Neural cell (in vitro differentiated cells): Measurements from ENCODE around the gene WNT7A. TPM values are rescaled to one million over a fixed set of nuclear protein-coding genes. Genes with fewer than 3 reads are reported as not detected.

Experiments used
- H2AFZ ChIP-seq: fragments of 200-600, 300-800 bp; sonication (generic), shearing (Covaris generic); 2 replicates; pipeline ENCODE4 v1.6.0; 2014; ENCODE audit warnings: low read depth, mild to moderate bottlenecking, antibody characterized with exemption, low read length, moderate library complexity
- H3F3A ChIP-seq: fragments of 200-600 bp; shearing (Covaris generic); 2 replicates; pipeline ENCODE4 v1.6.1; 2016; ENCODE audit warnings: mild to moderate bottlenecking, moderate library complexity, mixed read lengths, antibody characterized with exemption, low read length; ENCODE audit not compliant: insufficient read depth, poor library complexity, severe bottlenecking
- H3K27ac ChIP-seq: fragments of 200-600, 300-800 bp; sonication (generic), shearing (Covaris generic); 2 replicates; pipeline ENCODE4 v1.5.1; 2014; ENCODE audit warnings: mild to moderate bottlenecking, low read length, moderate library complexity
- H3K27me3 ChIP-seq: fragments of 300-800, 200-600 bp; sonication (generic), shearing (Covaris generic); 2 replicates; pipeline ENCODE4 v1.6.0; 2014; ENCODE audit warnings: mild to moderate bottlenecking, low read depth, low read length, moderate library complexity; ENCODE audit not compliant: insufficient read depth
- H3K36me3 ChIP-seq: fragments of 300-800, 200-600 bp; sonication (generic), shearing (Covaris generic); 2 replicates; pipeline ENCODE4 v1.5.1; 2014; ENCODE audit warnings: mild to moderate bottlenecking, antibody characterized with exemption, low read length, moderate library complexity; ENCODE audit not compliant: insufficient read depth
- H3K4me2 ChIP-seq: fragments of 300-800, 200-600 bp; sonication (generic), shearing (Covaris generic); 2 replicates; pipeline ENCODE4 v1.6.0; 2014; ENCODE audit warnings: mild to moderate bottlenecking, low read length
- H3K4me3 ChIP-seq: fragments of 300-800, 200-600 bp; sonication (generic), shearing (Covaris generic); 2 replicates; pipeline ENCODE4 v1.5.1; 2014; ENCODE audit warnings: mild to moderate bottlenecking, low read length, moderate library complexity
- H3K79me2 ChIP-seq: fragments of 200-600 bp; shearing (Covaris generic); replicated peaks from 2 replicates; pipeline ENCODE4 v1.6.0; 2014; ENCODE audit warnings: mild to moderate bottlenecking, low read length, moderate library complexity; ENCODE audit not compliant: insufficient read depth
- H3K9ac ChIP-seq: fragments of 300-800, 200-600 bp; sonication (generic), shearing (Covaris generic); 2 replicates; pipeline ENCODE4 v1.6.1; 2016; ENCODE audit warnings: mild to moderate bottlenecking, low read length, mixed read lengths
- H3K9me2 ChIP-seq: fragments of 200-600 bp; shearing (Covaris generic); 2 replicates; pipeline ENCODE4 v1.6.1; 2016; ENCODE audit warnings: mild to moderate bottlenecking, low read length, mixed read lengths; ENCODE audit not compliant: insufficient read depth
- H3K9me3 ChIP-seq: fragments of 200-600, 300-800 bp; sonication (generic), shearing (Covaris generic); 2 replicates; pipeline ENCODE4 v1.6.1; 2016; ENCODE audit warnings: mild to moderate bottlenecking, mixed run types, low read length, moderate library complexity, mixed read lengths
- H4K20me1 ChIP-seq: fragments of 200-600 bp; shearing (Covaris generic); 2 replicates; pipeline ENCODE4 v1.6.1; 2016; ENCODE audit warnings: mild to moderate bottlenecking, mixed run types; ENCODE audit not compliant: insufficient read depth
- EP300 ChIP-seq: fragments of 450-650 bp; conservative IDR thresholded peaks from 2 replicates; pipeline ENCODE4 v1.6.1; 2014; ENCODE audit warnings: antibody characterized with exemption, mild to moderate bottlenecking, moderate library complexity; ENCODE audit not compliant: poor library complexity, severe bottlenecking
- EZH2 ChIP-seq: fragments of 200-600, 300-800 bp; shearing (Covaris generic), sonication (generic); IDR thresholded peaks from 2 replicates; pipeline ENCODE4 v1.6.1; 2014; ENCODE audit warnings: antibody characterized with exemption, low read length, borderline replicate concordance, mild to moderate bottlenecking; ENCODE audit not compliant: insufficient read depth, poor library complexity, severe bottlenecking
- MXI1 ChIP-seq: fragments of 450-650 bp; conservative IDR thresholded peaks from 2 replicates; pipeline ENCODE4 v1.6.1; 2014; ENCODE audit warnings: antibody characterized with exemption, mild to moderate bottlenecking; ENCODE audit not compliant: poor library complexity, severe bottlenecking
- POLR2AphosphoS5 ChIP-seq: IDR thresholded peaks from 2 replicates; pipeline ENCODE4 v1.6.1; 2012
- RAD21 ChIP-seq: fragments of 450-650 bp; conservative IDR thresholded peaks from 2 replicates; pipeline ENCODE4 v1.6.1; 2014; ENCODE audit warnings: antibody characterized with exemption, mild to moderate bottlenecking, moderate library complexity
- SMC3 ChIP-seq: fragments of 450-650 bp; conservative IDR thresholded peaks from 2 replicates; pipeline ENCODE4 v1.6.1; 2014; ENCODE audit warnings: antibody characterized with exemption, mild to moderate bottlenecking, moderate library complexity; ENCODE audit not compliant: poor library complexity
- TAF1 ChIP-seq: IDR thresholded peaks from 2 replicates; pipeline ENCODE4 v1.6.1; 2012; ENCODE audit warnings: low read depth
- polyA plus RNA-seq: library from polyadenylated mRNA; depleted of rRNA; stranded (reverse); fragments of >200 nt; gene quantifications from 2 replicates; pipeline ENCODE4 v1.2.3, GENCODE V29; 2014
- TF ChIP-seq, protein P1 (sequence below): IDR thresholded peaks from 2 replicates; pipeline ENCODE4 v1.6.1; 2012; ENCODE audit warnings: borderline replicate concordance
- TF ChIP-seq, protein P2 (sequence below): fragments of 450-650 bp; IDR thresholded peaks from 2 replicates; pipeline ENCODE4 v1.5.1; 2014; ENCODE audit warnings: antibody characterized with exemption, mild to moderate bottlenecking, moderate library complexity; ENCODE audit not compliant: poor library complexity, severe bottlenecking

WNT7A gene
- polyA plus RNA-seq, 1 donor from 2014 or later = 13.3 TPM

DNA sequence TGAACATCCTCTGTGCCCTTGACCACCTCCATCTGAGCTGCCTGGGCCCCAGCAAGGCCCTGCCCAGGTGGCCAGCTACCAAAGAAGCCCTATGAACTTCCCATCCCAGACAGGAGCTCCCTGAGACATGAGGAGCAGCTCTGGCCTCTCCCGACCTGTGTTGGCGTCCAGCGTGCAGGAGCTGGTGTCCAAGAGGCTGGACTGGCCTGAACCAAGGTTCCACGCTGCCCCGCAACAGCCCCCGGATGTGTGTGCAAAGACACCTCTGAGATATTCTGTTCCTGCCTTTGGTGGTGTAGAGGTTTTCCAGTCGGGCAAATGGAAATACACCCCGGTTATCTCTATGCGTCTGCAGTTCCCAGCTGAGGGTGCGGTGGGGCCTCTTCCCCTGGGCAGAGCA lies 42.1 kb downstream of the WNT7A start:
- no peak overlapping the region for H3K27ac ChIP-seq
- no peaks in the 10 kb centered on the region for H3F3A ChIP-seq
- no peaks in the 10 kb centered on the region for H3K9me3 ChIP-seq
- no peaks in the 10 kb centered on the region for H3K27me3 ChIP-seq
- H3K4me3 ChIP-seq = no peak overlapping the region
- H3K79me2 ChIP-seq = no peaks in the 10 kb centered on the region
- no peaks in the 10 kb centered on the region for H4K20me1 ChIP-seq
- H3K36me3 ChIP-seq = no peaks in the 10 kb centered on the region
- TF ChIP-seq, protein P1, sequence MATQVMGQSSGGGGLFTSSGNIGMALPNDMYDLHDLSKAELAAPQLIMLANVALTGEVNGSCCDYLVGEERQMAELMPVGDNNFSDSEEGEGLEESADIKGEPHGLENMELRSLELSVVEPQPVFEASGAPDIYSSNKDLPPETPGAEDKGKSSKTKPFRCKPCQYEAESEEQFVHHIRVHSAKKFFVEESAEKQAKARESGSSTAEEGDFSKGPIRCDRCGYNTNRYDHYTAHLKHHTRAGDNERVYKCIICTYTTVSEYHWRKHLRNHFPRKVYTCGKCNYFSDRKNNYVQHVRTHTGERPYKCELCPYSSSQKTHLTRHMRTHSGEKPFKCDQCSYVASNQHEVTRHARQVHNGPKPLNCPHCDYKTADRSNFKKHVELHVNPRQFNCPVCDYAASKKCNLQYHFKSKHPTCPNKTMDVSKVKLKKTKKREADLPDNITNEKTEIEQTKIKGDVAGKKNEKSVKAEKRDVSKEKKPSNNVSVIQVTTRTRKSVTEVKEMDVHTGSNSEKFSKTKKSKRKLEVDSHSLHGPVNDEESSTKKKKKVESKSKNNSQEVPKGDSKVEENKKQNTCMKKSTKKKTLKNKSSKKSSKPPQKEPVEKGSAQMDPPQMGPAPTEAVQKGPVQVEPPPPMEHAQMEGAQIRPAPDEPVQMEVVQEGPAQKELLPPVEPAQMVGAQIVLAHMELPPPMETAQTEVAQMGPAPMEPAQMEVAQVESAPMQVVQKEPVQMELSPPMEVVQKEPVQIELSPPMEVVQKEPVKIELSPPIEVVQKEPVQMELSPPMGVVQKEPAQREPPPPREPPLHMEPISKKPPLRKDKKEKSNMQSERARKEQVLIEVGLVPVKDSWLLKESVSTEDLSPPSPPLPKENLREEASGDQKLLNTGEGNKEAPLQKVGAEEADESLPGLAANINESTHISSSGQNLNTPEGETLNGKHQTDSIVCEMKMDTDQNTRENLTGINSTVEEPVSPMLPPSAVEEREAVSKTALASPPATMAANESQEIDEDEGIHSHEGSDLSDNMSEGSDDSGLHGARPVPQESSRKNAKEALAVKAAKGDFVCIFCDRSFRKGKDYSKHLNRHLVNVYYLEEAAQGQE = no peak
- no peak for TF ChIP-seq TAF1
- TF ChIP-seq, protein P2, sequence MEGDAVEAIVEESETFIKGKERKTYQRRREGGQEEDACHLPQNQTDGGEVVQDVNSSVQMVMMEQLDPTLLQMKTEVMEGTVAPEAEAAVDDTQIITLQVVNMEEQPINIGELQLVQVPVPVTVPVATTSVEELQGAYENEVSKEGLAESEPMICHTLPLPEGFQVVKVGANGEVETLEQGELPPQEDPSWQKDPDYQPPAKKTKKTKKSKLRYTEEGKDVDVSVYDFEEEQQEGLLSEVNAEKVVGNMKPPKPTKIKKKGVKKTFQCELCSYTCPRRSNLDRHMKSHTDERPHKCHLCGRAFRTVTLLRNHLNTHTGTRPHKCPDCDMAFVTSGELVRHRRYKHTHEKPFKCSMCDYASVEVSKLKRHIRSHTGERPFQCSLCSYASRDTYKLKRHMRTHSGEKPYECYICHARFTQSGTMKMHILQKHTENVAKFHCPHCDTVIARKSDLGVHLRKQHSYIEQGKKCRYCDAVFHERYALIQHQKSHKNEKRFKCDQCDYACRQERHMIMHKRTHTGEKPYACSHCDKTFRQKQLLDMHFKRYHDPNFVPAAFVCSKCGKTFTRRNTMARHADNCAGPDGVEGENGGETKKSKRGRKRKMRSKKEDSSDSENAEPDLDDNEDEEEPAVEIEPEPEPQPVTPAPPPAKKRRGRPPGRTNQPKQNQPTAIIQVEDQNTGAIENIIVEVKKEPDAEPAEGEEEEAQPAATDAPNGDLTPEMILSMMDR = no peak
- no peak for TF ChIP-seq POLR2AphosphoS5
- no peak for TF ChIP-seq MXI1
- no peak for TF ChIP-seq RAD21
- no peak for TF ChIP-seq EZH2
- no peak for TF ChIP-seq EP300
- no peak for TF ChIP-seq SMC3
- no peaks in the 10 kb centered on the region for H3K9me2 ChIP-seq
- no peak overlapping the region for H3K9ac ChIP-seq
- H2AFZ ChIP-seq = no peak overlapping the region
- no peak overlapping the region for H3K4me2 ChIP-seq

GRCh38 chr3:13836658-13837587 lies 42.9 kb downstream of the WNT7A start:
- H3K9me2 ChIP-seq = no peaks in the 10 kb centered on the region
- no peaks in the 10 kb centered on the region for H3K36me3 ChIP-seq
- H3K79me2 ChIP-seq = no peaks in the 10 kb centered on the region
- no peak overlapping the region for H3K4me3 ChIP-seq
- H3F3A ChIP-seq = no peaks in the 10 kb centered on the region
- no peaks in the 10 kb centered on the region for H3K9me3 ChIP-seq
- H3K27ac ChIP-seq = no peak overlapping the region
- H3K4me2 ChIP-seq = no peak overlapping the region
- no peak overlapping the region for H2AFZ ChIP-seq
- H3K9ac ChIP-seq = no peak overlapping the region
- TF ChIP-seq, protein P2 = no peak
- TF ChIP-seq SMC3 = no peak
- TF ChIP-seq MXI1 = no peak
- TF ChIP-seq EZH2 = no peak
- no peak for TF ChIP-seq RAD21
- TF ChIP-seq EP300 = no peak
- TF ChIP-seq, protein P1 = no peak
- TF ChIP-seq TAF1 = no peak
- no peak for TF ChIP-seq POLR2AphosphoS5
- no peaks in the 10 kb centered on the region for H3K27me3 ChIP-seq
- H4K20me1 ChIP-seq = no peaks in the 10 kb centered on the region
